ENCODE data around the gene SGTA.

Gene SGTA

GRCh38 chr19:2774953-2775555 lies 8.0 kb downstream of the SGTA start (continued):
- TF ChIP-seq PRDM10 (tag by site-specific recombination; IDR thresholded peaks at IDR 0.05) (no peak), GFI1B (tag by site-specific recombination; IDR thresholded peaks at IDR 0.05) (no peak), ZFP41 (tag by site-specific recombination; IDR thresholded peaks at IDR 0.05; ENCODE audit: borderline replicate concordance) (no peak), ZNF274 (IDR thresholded peaks at IDR 0.05; ENCODE audit: low read length) (no peak), ZNF274 (tag by site-specific recombination; IDR thresholded peaks at IDR 0.05; ENCODE audit: borderline replicate concordance) (no peak), AEBP2 (tag by site-specific recombination; IDR thresholded peaks at IDR 0.05; ENCODE audit: borderline replicate concordance) (no peak), ZNF488 (tag by site-specific recombination; IDR thresholded peaks at IDR 0.05) (no peak), ZNF677 (tag by site-specific recombination; IDR thresholded peaks at IDR 0.05) (no peak), ZNF23 (tag by site-specific recombination; IDR thresholded peaks at IDR 0.05; ENCODE audit: borderline replicate concordance) (no peak), ZNF341 (tag by site-specific recombination; IDR thresholded peaks at IDR 0.05; ENCODE audit: low read depth) (no peak)

- ChIA-PET POLR2A (no interaction called here), CTCF (interaction anchor here (0.6 kb wide), 1 partner anchor 1114 kb away, joined by 3 read pairs; no protein-coding TSS in a partner anchor)
- no peak overlapping the region for H3K4me3 ChIP-seq (ENCODE audit: low read depth, low read length)
- TF ChIP-seq ZNF558 (tag by site-specific recombination; IDR thresholded peaks at IDR 0.05) (peak; percentile 97), ZNF426 (tag by site-specific recombination; IDR thresholded peaks at IDR 0.05) (no peak), INSM2 (tag by site-specific recombination; IDR thresholded peaks at IDR 0.05) (no peak), ZNF548 (tag by site-specific recombination; IDR thresholded peaks at IDR 0.05) (0 out of 2 replicates have a peak, but pooled peaks have one; percentile 41)
- H3K27ac ChIP-seq (ENCODE audit: extremely low read depth, low read depth, low read length), result no peak overlapping the region
- H3K36me3 ChIP-seq (ENCODE audit: control insufficient read depth in 2 of 2, insufficient read depth in 1 of 2, low read length in 2 of 2), result peaks cover 0 to 54% of the 10 kb centered on the region in 2 experiments; a peak in 2 of 3 replicates
- no peaks in the 10 kb centered on the region for H3K9me3 ChIP-seq (ENCODE audit: control insufficient read depth, insufficient read depth, low read depth, low read length)
- peaks cover 3% of the 10 kb centered on the region; the same call in 1 of the 2 replicates for H3K4me1 ChIP-seq (ENCODE audit: control insufficient read depth, insufficient read depth, low read length)
These were observed 8.9 kb downstream of the SGTA start for GRCh38 chr19:2774083-2774679.
